ENCODE data around the gene COL15A1. TPM values are rescaled to one million over a fixed set of nuclear protein-coding genes. Genes with fewer than 3 reads are reported as not detected.

Gene COL15A1
- total and polyA plus RNA-seq, 2 of the 8 experiments (the other 6 are each of a cell fraction or from before 2014, with no cell fraction given) = 0.12 to 0.15 TPM

GRCh38 chr9:99024959-99025358 lies 81.3 kb downstream of the COL15A1 start:
- WGBS, 2 experiments (ENCODE audit: extremely low coverage in 1 of 2, insufficient coverage in 1 of 2, insufficient read length in 1 of 2, insufficient replicate concordance in 2 of 2, low coverage in 1 of 2, low lambda C conversion rate in 2 of 2, missing lambda C conversion rate in 1 of 2) = 92% methylated on average over 6 of the region's 6 CpGs; no CpG with 5 or more reads in 1 of the 2 experiments
- Histone ChIP-seq H3K9ac (replicated peaks in 1 of 4; ENCODE audit: extremely low read depth in 1 of 4, low read depth in 3 of 4, low read length in 3 of 4) (no peak overlapping the region), H2BK20ac (ENCODE audit: low read length) (no peak overlapping the region), H3K4me3 (ENCODE audit: extremely low read depth in 1 of 4, insufficient read depth in 2 of 4, low read depth in 3 of 4, low read length in 4 of 4) (no peak overlapping the region), H3K18ac (ENCODE audit: extremely low read depth, low read length) (no peak overlapping the region), H2AFZ (ENCODE audit: low read length) (no peak overlapping the region), H3K14ac (ENCODE audit: insufficient read length) (no peak overlapping the region), H3K79me1 (ENCODE audit: low read depth, low read length) (no peaks in the 10 kb centered on the region), H2BK12ac (ENCODE audit: low read depth, low read length) (no peak overlapping the region), H4K8ac (ENCODE audit: extremely low read depth, insufficient read depth, low read length) (no peak overlapping the region), H3K4me1 (replicated peaks in 1 of 4; ENCODE audit: control insufficient read depth in 3 of 4, insufficient read depth in 4 of 4, low read length in 3 of 4) (no peaks in the 10 kb centered on the region), H3K4me2 (ENCODE audit: insufficient read depth in 1 of 2, low read depth in 2 of 2, low read length in 2 of 2) (no peak overlapping the region), H2BK15ac (ENCODE audit: low read length) (no peak overlapping the region), H2BK5ac (ENCODE audit: low read depth, low read length) (no peak overlapping the region), H2BK120ac (replicated peaks; ENCODE audit: low read depth, low read length) (no peak overlapping the region), H2AK5ac (ENCODE audit: low read depth, low read length) (no peak overlapping the region), H3K9me3 (ENCODE audit: insufficient read depth in 2 of 2, low read depth in 1 of 2, low read length in 1 of 2) (no peaks in the 10 kb centered on the region), H3K27me3 (replicated peaks in 1 of 4; ENCODE audit: control insufficient read depth in 3 of 4, extremely low read depth in 1 of 4, insufficient read depth in 3 of 4, low read length in 3 of 4) (no peaks in the 10 kb centered on the region), H4K5ac (ENCODE audit: insufficient read length, low read depth, low read length) (no peak overlapping the region), H4K91ac (replicated peaks; ENCODE audit: insufficient read length, low read length) (no peak overlapping the region), H3K23me2 (ENCODE audit: low read depth, low read length) (no peaks in the 10 kb centered on the region), H3K36me3 (ENCODE audit: control insufficient read depth in 2 of 4, insufficient read depth in 4 of 4, low read length in 3 of 4) (no peaks in the 10 kb centered on the region), H3K56ac (replicated peaks; ENCODE audit: insufficient read length, low read depth, low read length) (no peak overlapping the region), H3K4ac (replicated peaks; ENCODE audit: insufficient read length, low read depth, low read length) (no peak overlapping the region), H3K79me2 (ENCODE audit: control insufficient read depth in 1 of 2, insufficient read depth in 2 of 2, low read length in 2 of 2) (no peaks in the 10 kb centered on the region), H3K27ac (ENCODE audit: low read depth, low read length) (no peak overlapping the region), H4K20me1 (replicated peaks in 1 of 2; ENCODE audit: control insufficient read depth in 1 of 2, insufficient read depth in 2 of 2, low read length in 2 of 2) (no peaks in the 10 kb centered on the region), H3K23ac (ENCODE audit: insufficient read length) (no peak overlapping the region)
- FAIRE-seq (no peak), DNase-seq (ENCODE audit: low read depth in 1 of 2, low spot score in 2 of 2) (no peak)
- ChIA-PET POLR2A (ENCODE audit: partially characterized antibody) (no interaction called here), CTCF (ENCODE audit: partially characterized antibody) (interaction anchor here (0.6 to 2.3 kb wide), 4 partner anchors 12 to 207 kb away, joined by 3 to 9 read pairs (median 4); no protein-coding TSS in a partner anchor)

Data from H1 (cell line).